Left lobe of liver (tissue), 2 donors: Measurements from ENCODE around the gene HSH2D. TPM values are rescaled to one million over a fixed set of nuclear protein-coding genes. Genes with fewer than 3 reads are reported as not detected.

Experiments
- ATAC-seq: fragments of 200-7000 bp; cut with Tn5 transposase; one replicate; pipeline ENCODE4 v1.9.1; 2020; ENCODE audit warnings: mild to moderate bottlenecking, moderate library complexity
- DNase-seq: peaks from one replicate; pipeline ENCODE4 v3.0.0-alpha.2; 2020; ENCODE audit warnings: low spot score
- total RNA-seq: library from RNA; stranded (reverse); gene quantifications from one replicate; pipeline ENCODE4 v1.2.1, GENCODE V29; 2021
- donor health status: DM: no; HTN: no; CAD: no; lungs with moderate emphysema.
- donor health status: DM: no; HTN: yes; CAD: no.

Gene HSH2D
- total RNA-seq, 1 donor from 2014 or later: 0.86 TPM

GRCh38 chr19:16119075-16119857, 24.2 kb upstream of the HSH2D start:
- DNase-seq: peak; percentile 83
- ATAC-seq: peak; percentile 84

GRCh38 chr19:16121141-16121540, 22.3 kb upstream of the HSH2D start:
- ATAC-seq: no peak

GRCh38 chr19:16121967-16122366, 21.5 kb upstream of the HSH2D start:
- no peak for DNase-seq
- no peak for ATAC-seq

More at GRCh38 chr19:16121141-16121540, 22.3 kb upstream of the HSH2D start:
- DNase-seq: no peak

DNA sequence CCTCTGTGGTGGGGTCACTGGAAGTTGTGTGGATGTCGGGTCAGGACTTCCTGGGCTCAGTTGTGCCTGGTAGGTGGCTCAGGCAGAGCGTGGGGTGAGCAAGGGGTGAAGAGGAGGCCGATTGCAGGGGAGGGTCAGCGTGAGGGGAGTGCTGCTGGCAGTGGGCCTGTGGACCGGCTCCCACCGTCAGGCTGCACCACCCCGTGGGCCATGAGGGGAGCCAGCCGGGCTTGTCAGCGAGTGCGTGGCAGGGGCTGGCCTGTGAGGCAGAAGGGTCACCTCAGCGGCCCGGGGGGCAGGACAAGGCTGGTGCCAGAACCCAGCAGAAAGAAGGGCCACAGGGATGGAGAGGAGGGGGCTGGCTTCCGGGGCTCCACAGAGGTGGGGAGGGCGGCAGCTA, 18.5 kb upstream of the HSH2D start:
- DNase-seq (no peak), ATAC-seq (no peak)

GRCh38 chr19:16125737-16126495, 17.6 kb upstream of the HSH2D start:
- no peak for DNase-seq
- no peak for ATAC-seq

DNA sequence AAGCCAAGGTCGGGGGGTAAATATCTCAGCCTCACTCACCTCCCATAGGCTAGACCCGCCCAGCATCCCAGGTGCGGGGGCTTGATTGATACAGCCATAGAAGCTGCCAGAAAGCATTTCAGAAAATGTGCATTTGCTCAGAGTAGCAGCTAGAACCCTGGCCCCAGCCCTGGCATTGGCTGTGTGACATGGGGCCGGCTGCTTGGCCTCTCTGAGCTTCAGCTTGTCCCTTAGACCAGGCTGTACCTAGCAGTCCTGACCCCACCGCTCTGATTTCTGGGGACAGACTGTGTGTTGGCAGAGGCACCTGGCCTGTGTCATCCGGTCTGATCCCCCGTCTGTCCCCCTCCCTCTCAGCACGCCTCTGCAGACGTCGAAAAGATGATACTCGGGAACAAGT, 16.4 kb upstream of the HSH2D start:
- DNase-seq: no peak
- ATAC-seq: no peak

- ATAC-seq (no peak), DNase-seq (no peak)
Observed at GRCh38 chr19:16127776-16128371, 15.6 kb upstream of the HSH2D start.

DNA sequence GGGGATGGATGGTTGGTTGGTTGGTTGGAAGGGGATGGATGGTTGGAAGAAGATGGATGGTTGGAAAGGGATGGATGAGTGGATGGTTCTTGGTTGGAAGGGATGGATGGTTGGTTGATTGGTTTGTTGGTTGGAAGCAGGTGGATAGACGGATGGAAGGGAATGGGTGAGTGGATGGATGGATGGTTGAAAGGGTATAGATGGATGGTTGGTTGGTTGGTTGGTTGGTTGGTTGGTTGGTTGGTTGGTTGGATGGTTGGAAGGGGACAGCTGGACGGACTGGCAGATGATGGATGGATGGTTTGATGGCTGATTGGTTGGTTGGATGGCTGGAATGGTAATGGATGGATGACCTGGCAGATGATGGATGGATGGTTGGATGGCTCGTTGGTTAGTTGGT, 11.8 kb upstream of the HSH2D start:
- no peak for ATAC-seq

DNA sequence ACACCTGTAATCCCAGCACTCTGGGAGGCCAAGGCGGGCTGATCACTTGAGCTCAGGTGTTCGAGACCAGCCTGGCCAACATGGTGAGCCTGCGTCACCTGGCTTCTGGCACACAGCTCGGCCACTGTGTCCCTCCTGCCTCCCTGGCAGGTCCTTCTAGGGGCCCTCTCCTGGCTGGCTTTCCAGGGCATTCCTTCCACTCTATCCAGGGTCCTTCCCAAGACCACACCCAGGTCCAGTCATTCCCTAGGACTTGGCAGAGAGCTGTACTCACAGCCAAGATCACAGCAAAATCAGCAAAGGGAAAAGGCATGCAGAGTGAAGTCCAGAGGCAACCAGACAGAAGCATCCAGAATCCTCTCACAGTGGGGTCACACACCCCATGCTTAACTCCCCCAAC, 9.7 kb upstream of the HSH2D start:
- DNase-seq (no peak), ATAC-seq (no peak)

More for the DNA sequence above, 11.8 kb upstream of the HSH2D start:
- DNase-seq: no peak

DNA sequence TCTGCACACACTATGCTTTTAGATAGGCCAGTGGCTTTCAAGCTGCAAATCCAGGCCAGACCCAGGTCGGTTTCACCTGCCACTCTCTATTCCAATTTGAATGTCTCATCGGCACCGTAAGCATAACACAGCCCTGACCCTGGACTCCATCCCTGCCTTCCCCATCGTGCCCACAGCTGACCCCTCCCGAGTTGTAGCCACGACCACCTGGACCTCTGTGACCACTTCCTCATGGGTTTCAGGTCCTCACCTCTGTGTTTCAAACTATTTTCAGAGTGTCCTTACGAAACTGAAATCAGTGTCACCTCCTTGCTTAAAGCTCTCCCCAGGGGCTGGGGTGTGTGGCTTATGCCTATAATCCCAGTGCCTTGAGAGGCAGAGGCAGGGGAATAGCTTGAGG, 9.0 kb upstream of the HSH2D start:
- ATAC-seq: no peak
- no peak for DNase-seq

- DNase-seq: no peak
- no peak for ATAC-seq
Observed at GRCh38 chr19:16135430-16136127, 7.9 kb upstream of the HSH2D start.

- DNase-seq (no peak), ATAC-seq (no peak)
Observed at GRCh38 chr19:16136185-16136999, 7.1 kb upstream of the HSH2D start.

GRCh38 chr19:16139752-16140151, 3.7 kb upstream of the HSH2D start:
- ATAC-seq (no peak), DNase-seq (no peak)

- no peak for DNase-seq
- ATAC-seq: no peak
Observed at GRCh38 chr19:16141043-16141442, 2.4 kb upstream of the HSH2D start.

DNA sequence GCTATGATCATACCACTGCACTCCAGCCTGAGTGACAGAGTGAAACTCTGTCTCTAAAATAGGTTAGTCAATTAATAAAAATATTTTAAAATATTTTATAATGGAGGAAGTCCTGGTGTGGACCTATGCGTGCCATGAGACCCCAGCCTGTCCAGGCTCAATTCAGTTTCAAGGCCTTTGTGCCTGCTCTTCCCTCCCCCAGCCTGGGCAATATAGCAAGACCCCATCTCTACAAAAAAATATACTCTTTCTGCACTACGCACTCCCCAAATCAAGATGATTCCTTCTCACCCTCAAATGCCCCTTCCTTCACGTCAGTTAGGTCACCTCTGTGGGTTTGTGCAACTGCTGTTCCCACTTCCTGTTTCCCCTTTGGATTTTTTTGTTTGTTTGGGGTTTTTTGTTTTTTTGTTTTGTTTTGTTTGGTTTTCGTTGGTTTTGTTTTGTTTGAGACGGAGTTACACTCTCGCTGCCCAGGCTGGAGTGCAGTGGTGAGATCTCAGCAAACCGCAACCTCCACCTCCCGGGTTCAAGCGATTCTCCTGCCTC, 1.4 kb upstream of the HSH2D start:
- DNase-seq (no peak), ATAC-seq (no peak)

DNA sequence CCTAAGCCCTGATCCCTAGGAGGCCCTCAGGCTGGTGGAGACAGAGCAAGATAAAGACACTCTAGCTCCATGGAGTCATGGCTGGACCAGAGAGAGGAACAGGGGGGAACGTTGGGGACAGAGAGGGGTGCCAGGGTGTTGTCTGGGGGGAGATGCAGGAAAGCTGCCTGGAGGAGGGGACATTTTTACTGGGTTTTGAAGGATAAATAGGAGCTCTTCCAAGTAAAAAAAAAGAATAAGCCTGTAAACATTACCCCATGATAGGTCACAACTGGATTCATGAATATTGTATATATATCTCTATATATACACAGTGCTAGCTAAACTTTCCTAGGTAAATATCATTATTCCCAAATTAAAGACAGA, 714 bp downstream of the HSH2D start:
- no peak for DNase-seq
- ATAC-seq: no peak

- DNase-seq (no peak), ATAC-seq (no peak)
Observed at GRCh38 chr19:16146112-16146511, 2.6 kb downstream of the HSH2D start.

- ATAC-seq: no peak
- DNase-seq: no peak
Observed at GRCh38 chr19:16148443-16149229, 5.2 kb downstream of the HSH2D start.

DNA sequence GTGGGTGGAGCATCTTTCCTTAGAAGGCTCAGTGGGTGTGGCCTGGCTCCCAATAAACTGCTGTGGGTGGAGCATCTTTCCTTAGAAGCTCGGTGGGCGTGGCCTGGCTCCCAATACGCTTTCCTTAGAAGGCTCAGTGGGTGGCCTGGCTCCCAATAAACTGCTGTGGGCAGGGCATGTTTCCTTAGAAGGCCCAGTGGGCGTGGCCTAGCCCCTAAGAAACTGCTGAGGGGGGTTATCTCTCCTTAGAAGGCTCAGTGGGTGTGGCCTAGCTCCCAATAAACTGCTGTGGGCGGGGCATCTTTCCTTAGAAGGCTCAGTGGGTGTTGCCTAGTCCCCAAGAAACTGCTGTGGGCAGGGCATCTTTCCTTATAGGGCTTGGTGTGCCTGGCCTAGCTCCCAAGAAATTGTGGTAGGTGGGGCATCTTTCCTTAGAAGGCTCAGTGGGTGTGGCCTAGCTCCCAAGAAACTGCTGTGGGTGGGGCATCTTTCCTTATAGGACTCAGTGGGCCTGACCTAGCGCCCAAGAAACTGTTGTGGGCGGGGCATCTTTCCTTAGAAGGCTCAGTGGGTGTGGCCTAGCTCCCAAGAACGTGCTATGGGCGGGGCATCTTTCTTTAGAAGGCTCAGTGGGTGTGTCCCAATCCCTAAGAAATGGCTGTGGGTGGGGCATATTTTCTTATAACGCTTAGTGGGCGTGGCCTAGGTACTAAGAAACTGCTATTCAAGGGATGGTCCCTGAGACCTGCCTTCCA, 10.3 kb downstream of the HSH2D start:
- DNase-seq (no peak), ATAC-seq (no peak)
